SK-N-DZ (cell line): Measurements from ENCODE around the gene RARS1. TPM values are rescaled to one million over a fixed set of nuclear protein-coding genes. Genes with fewer than 3 reads are reported as not detected.

Source experiments
- DNase-seq: peaks from one replicate; pipeline ENCODE4 v3.0.0-alpha.2; 2015; ENCODE audit warnings: low spot score
- polyA plus RNA-seq, 2 experiments: library from polyadenylated mRNA; depleted of rRNA; stranded (reverse); fragments of >200 nt; gene quantifications; 2 replicates each; pipeline ENCODE4 v1.2.3, GENCODE V29; 2014

RARS1 gene
- 104 and 140 TPM in 2 replicates for polyA plus RNA-seq (2014; cell fraction: cytosol; rRNA removed)
- 95.6 and 150 TPM in 2 replicates for polyA plus RNA-seq (2014; cell fraction: nucleus; rRNA removed)

GRCh38 chr5:168486136-168486879 lies at the start of gene RARS1:
Gene RARS1, plus strand, starts transcription at chr5:168486471. Its CDS starts 28 bp downstream, at chr5:168486499.
- DNase-seq, result peak; percentile 95

- no peak for DNase-seq
Measured at GRCh38 chr5:168438349-168438748, 47.9 kb upstream of the RARS1 start.

- no peak for DNase-seq
Measured at GRCh38 chr5:168443533-168443932, 42.7 kb upstream of the RARS1 start.

GRCh38 chr5:168443950-168444700 lies 42.1 kb upstream of the RARS1 start:
- no peak for DNase-seq

- no peak for DNase-seq
Measured at GRCh38 chr5:168446983-168447619, 39.2 kb upstream of the RARS1 start.

GRCh38 chr5:168447808-168448207 lies 38.5 kb upstream of the RARS1 start:
- no peak for DNase-seq

GRCh38 chr5:168449166-168449565 lies 37.1 kb upstream of the RARS1 start:
- DNase-seq, result no peak

GRCh38 chr5:168451565-168451964 lies 34.7 kb upstream of the RARS1 start:
- DNase-seq, result no peak

- no peak for DNase-seq
Measured at GRCh38 chr5:168455201-168455600, 31.1 kb upstream of the RARS1 start.

- no peak for DNase-seq
Measured at GRCh38 chr5:168457542-168457941, 28.7 kb upstream of the RARS1 start.

GRCh38 chr5:168460606-168461005 lies 25.7 kb upstream of the RARS1 start:
- DNase-seq, result no peak

GRCh38 chr5:168463081-168463480 lies 23.2 kb upstream of the RARS1 start:
- DNase-seq, result no peak

- DNase-seq, result no peak
Measured at GRCh38 chr5:168464214-168464613, 22.1 kb upstream of the RARS1 start.

- no peak for DNase-seq
Measured at GRCh38 chr5:168464641-168465040, 21.6 kb upstream of the RARS1 start.

- DNase-seq, result no peak
Measured at GRCh38 chr5:168467755-168468330, 18.4 kb upstream of the RARS1 start.

- DNase-seq, result no peak
Measured at GRCh38 chr5:168468836-168469235, 17.4 kb upstream of the RARS1 start.

- DNase-seq, result no peak
Measured at GRCh38 chr5:168469816-168470215, 16.5 kb upstream of the RARS1 start.

- DNase-seq, result no peak
Measured at GRCh38 chr5:168471785-168472184, 14.5 kb upstream of the RARS1 start.

- no peak for DNase-seq
Measured at GRCh38 chr5:168472329-168472728, 13.9 kb upstream of the RARS1 start.

GRCh38 chr5:168474319-168474718 lies 12.0 kb upstream of the RARS1 start:
- DNase-seq, result no peak

GRCh38 chr5:168477060-168477459 lies 9.2 kb upstream of the RARS1 start:
- no peak for DNase-seq

- no peak for DNase-seq
Measured at GRCh38 chr5:168479166-168479565, 7.1 kb upstream of the RARS1 start.
